ENCODE measurements around the gene USP25. TPM values are rescaled to one million over a fixed set of nuclear protein-coding genes. Genes with fewer than 3 reads are reported as not detected.

Gene USP25
- total and polyA plus RNA-seq, 2 donors (not counting 1 experiment from before 2014, with no cell fraction given) = 40.6 to 65.7 TPM

DNA sequence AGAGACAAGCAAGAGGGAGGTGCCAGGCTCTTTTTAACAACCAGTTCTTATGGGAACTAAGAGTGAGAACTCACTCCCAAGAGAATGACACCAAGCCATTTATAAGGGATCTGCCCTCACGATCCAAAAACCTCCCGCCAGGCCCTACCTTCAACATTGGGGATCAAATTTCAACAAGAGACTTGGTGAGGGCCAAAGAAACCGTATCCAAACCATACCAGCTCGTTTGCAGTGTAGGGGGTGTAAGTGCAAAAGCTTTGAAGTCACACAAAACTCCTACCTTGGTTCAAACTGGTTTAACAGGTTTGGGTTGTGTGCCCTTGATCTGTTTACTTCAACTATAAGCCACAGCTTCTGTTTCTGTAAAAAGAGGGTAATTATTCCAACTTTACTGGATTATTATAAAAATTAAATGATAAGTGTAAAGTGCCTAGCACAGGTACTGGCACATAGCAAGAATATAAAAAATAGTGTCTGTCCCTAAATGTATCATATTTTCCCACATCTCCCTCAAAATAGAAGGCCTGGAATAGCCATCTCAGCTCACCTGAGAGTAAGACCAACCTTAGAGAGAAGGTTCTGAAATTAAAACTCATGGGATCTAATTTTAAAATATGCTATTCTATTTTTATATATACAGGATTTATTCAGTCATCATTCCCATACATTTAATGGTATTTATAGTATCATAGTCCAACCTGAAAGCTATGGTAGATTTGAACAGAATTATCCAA, 7.0 kb upstream of the USP25 start:
- TF ChIP-seq EZH2 (IDR thresholded peaks at IDR 0.05; ENCODE audit: low read length, missing control alignments) = no peak
- TF ChIP-seq, protein P1, sequence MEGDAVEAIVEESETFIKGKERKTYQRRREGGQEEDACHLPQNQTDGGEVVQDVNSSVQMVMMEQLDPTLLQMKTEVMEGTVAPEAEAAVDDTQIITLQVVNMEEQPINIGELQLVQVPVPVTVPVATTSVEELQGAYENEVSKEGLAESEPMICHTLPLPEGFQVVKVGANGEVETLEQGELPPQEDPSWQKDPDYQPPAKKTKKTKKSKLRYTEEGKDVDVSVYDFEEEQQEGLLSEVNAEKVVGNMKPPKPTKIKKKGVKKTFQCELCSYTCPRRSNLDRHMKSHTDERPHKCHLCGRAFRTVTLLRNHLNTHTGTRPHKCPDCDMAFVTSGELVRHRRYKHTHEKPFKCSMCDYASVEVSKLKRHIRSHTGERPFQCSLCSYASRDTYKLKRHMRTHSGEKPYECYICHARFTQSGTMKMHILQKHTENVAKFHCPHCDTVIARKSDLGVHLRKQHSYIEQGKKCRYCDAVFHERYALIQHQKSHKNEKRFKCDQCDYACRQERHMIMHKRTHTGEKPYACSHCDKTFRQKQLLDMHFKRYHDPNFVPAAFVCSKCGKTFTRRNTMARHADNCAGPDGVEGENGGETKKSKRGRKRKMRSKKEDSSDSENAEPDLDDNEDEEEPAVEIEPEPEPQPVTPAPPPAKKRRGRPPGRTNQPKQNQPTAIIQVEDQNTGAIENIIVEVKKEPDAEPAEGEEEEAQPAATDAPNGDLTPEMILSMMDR (conservative IDR thresholded peaks at IDR 0.05 in 1 of 2, IDR thresholded peaks at IDR 0.05 in 1 of 2; ENCODE audit: low read depth in 1 of 2, low read length in 2 of 2) = no peak
- H2AFZ ChIP-seq (ENCODE audit: low read length) = no peak overlapping the region
- no peaks in the 10 kb centered on the region for H3K79me2 ChIP-seq (ENCODE audit: control insufficient read depth, insufficient read depth, low read length)
- H3K9me3 ChIP-seq (ENCODE audit: control insufficient read depth, insufficient read depth, low read depth, low read length) = no peaks in the 10 kb centered on the region
- H4K20me1 ChIP-seq (ENCODE audit: control insufficient read depth, extremely low read depth, insufficient read depth, low read length) = no peaks in the 10 kb centered on the region
- no peaks in the 10 kb centered on the region for H3K36me3 ChIP-seq (ENCODE audit: control insufficient read depth, insufficient read depth, low read length)
- H3K9ac ChIP-seq (ENCODE audit: insufficient read depth, low read length) = no peak overlapping the region
- peaks cover 2% of the 10 kb centered on the region for H3K27me3 ChIP-seq (ENCODE audit: control insufficient read depth, insufficient read depth, low read length)
- H3K4me2 ChIP-seq (ENCODE audit: extremely low read depth, insufficient read depth, low read length) = no peak overlapping the region
- no peaks in the 10 kb centered on the region for H3K4me1 ChIP-seq (ENCODE audit: control insufficient read depth, extremely low read depth, insufficient read depth, low read length)
- H3K4me3 ChIP-seq (replicated peaks in 1 of 4; ENCODE audit: control extremely low read depth in 1 of 4, insufficient read depth in 1 of 4, low read depth in 3 of 4, low read length in 4 of 4) = no peak overlapping the region
- H3K27ac ChIP-seq (ENCODE audit: insufficient read depth, low read length) = no peak overlapping the region
- no peak for DNase-seq (ENCODE audit: low read depth in 2 of 2)

DNA sequence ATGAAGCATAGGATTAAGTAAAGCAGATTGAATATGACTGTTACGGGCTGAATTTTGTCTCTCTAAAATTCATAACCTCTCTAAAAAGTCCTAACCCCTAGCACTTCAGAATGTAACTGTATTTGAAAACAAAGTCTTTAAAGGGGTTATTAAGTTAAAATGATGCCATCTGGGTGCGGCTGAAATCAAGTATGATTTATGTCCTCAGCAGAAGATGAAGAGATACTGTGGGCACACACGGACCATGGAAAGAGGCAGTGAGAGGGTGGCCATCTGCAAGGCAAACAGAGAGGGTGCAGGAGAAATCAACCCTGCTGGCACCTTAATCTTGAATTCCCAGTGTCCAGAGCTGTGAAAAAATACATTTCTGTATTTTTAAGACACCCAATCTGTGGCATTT, 3.8 kb upstream of the USP25 start:
- H3K36me3 ChIP-seq (ENCODE audit: control insufficient read depth, insufficient read depth, low read length) = no peaks in the 10 kb centered on the region
- no peak overlapping the region for H2AFZ ChIP-seq (ENCODE audit: low read length)
- H3K4me3 ChIP-seq (replicated peaks in 1 of 4; ENCODE audit: control extremely low read depth in 1 of 4, insufficient read depth in 1 of 4, low read depth in 3 of 4, low read length in 4 of 4) = no peak overlapping the region
- H3K9ac ChIP-seq (ENCODE audit: insufficient read depth, low read length) = no peak overlapping the region
- H3K4me2 ChIP-seq (ENCODE audit: extremely low read depth, insufficient read depth, low read length) = no peak overlapping the region
- no peak for DNase-seq (ENCODE audit: low read depth in 2 of 2)
- H3K4me1 ChIP-seq (ENCODE audit: control insufficient read depth, extremely low read depth, insufficient read depth, low read length) = no peaks in the 10 kb centered on the region
- no peaks in the 10 kb centered on the region for H4K20me1 ChIP-seq (ENCODE audit: control insufficient read depth, extremely low read depth, insufficient read depth, low read length)
- H3K79me2 ChIP-seq (ENCODE audit: control insufficient read depth, insufficient read depth, low read length) = peaks cover 6% of the 10 kb centered on the region
- TF ChIP-seq, protein P1 (conservative IDR thresholded peaks at IDR 0.05 in 1 of 2, IDR thresholded peaks at IDR 0.05 in 1 of 2; ENCODE audit: low read depth in 1 of 2, low read length in 2 of 2) = no peak
- TF ChIP-seq EZH2 (IDR thresholded peaks at IDR 0.05; ENCODE audit: low read length, missing control alignments) = no peak
- no peaks in the 10 kb centered on the region for H3K9me3 ChIP-seq (ENCODE audit: control insufficient read depth, insufficient read depth, low read depth, low read length)
- no peak overlapping the region for H3K27ac ChIP-seq (ENCODE audit: insufficient read depth, low read length)
- H3K27me3 ChIP-seq (ENCODE audit: control insufficient read depth, insufficient read depth, low read length) = peaks cover 2% of the 10 kb centered on the region

DNA sequence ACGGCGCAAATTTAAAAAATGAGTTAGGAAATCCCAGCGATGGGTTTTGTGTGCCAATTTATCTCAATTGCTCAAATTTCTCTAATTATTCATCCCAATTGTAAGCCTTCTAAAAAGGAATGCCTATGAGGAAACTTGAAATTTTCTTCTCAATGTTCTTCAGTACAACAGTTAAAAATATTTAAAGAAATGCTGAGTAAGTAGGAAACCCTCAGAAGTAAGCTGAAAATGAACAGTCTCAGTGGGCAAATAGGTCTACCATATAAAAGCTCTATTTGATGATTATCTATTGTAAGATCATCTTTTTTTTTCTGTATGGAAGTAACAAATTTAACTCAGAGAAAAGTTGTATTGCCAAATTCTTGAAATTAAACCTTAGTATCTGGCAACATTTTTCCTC, 1.7 kb upstream of the USP25 start:
- H3K27ac ChIP-seq (ENCODE audit: insufficient read depth, low read length) = no peak overlapping the region
- no peak overlapping the region for H3K9ac ChIP-seq (ENCODE audit: insufficient read depth, low read length)
- H3K4me3 ChIP-seq (replicated peaks in 1 of 4; ENCODE audit: control extremely low read depth in 1 of 4, insufficient read depth in 1 of 4, low read depth in 3 of 4, low read length in 4 of 4) = no peak overlapping the region
- no peaks in the 10 kb centered on the region for H4K20me1 ChIP-seq (ENCODE audit: control insufficient read depth, extremely low read depth, insufficient read depth, low read length)
- H3K9me3 ChIP-seq (ENCODE audit: control insufficient read depth, insufficient read depth, low read depth, low read length) = no peaks in the 10 kb centered on the region
- no peak for TF ChIP-seq EZH2 (IDR thresholded peaks at IDR 0.05; ENCODE audit: low read length, missing control alignments)
- TF ChIP-seq, protein P1 (conservative IDR thresholded peaks at IDR 0.05 in 1 of 2, IDR thresholded peaks at IDR 0.05 in 1 of 2; ENCODE audit: low read depth in 1 of 2, low read length in 2 of 2) = no peak
- peaks cover 26% of the 10 kb centered on the region for H3K79me2 ChIP-seq (ENCODE audit: control insufficient read depth, insufficient read depth, low read length)
- H3K36me3 ChIP-seq (ENCODE audit: control insufficient read depth, insufficient read depth, low read length) = no peaks in the 10 kb centered on the region
- DNase-seq (ENCODE audit: low read depth in 2 of 2) = no peak
- no peaks in the 10 kb centered on the region for H3K4me1 ChIP-seq (ENCODE audit: control insufficient read depth, extremely low read depth, insufficient read depth, low read length)
- no peak overlapping the region for H3K4me2 ChIP-seq (ENCODE audit: extremely low read depth, insufficient read depth, low read length)
- H3K27me3 ChIP-seq (ENCODE audit: control insufficient read depth, insufficient read depth, low read length) = peaks cover 2% of the 10 kb centered on the region
- H2AFZ ChIP-seq (ENCODE audit: low read length) = no peak overlapping the region
